Measurements from ENCODE around the gene SULT1C4.

GRCh38 chr2:108349571-108349928 lies 28.2 kb upstream of the SULT1C4 start:
- no peak for TF ChIP-seq CTCF (conservative IDR thresholded peaks at IDR 0.05; ENCODE audit: low read depth, low read length)
- no peak for TF ChIP-seq EZH2 (IDR thresholded peaks at IDR 0.05; ENCODE audit: borderline replicate concordance, low read depth, low read length, poor library complexity, severe bottlenecking)

Data from A673 (cell line).